Thyroid gland (tissue), 4 donors: ENCODE measurements around the gene ZNF423. TPM values are rescaled to one million over a fixed set of nuclear protein-coding genes. Genes with fewer than 3 reads are reported as not detected.
"Not testable (repeated sequence)": the region's sequence is repeated elsewhere in the genome, so short reads cannot be mapped to it uniquely, and the experiment has no call there.

ENCODE experiments used
- DNase-seq, 2 donors: peaks; one replicate each; pipeline ENCODE4 v3.0.0-alpha.2; 2019
- H3K27ac ChIP-seq, 3 donors: fragments of 200-600 bp; sonication (generic); 1 replicate in 2 of 3; 2 replicates in 1 of 3; pipeline ENCODE4 v1.5.1; 2016 to 2019; ENCODE audit warnings: mild to moderate bottlenecking in 1 of 3, moderate library complexity in 1 of 3
- H3K27me3 ChIP-seq: fragments of 200-600 bp; sonication (generic); one replicate; pipeline ENCODE4 v1.5.1; 2019
- H3K36me3 ChIP-seq, 2 donors: fragments of 200-600 bp; sonication (generic); one replicate each; pipeline ENCODE4 v1.5.1; 2016 to 2019
- H3K4me1 ChIP-seq, 2 donors: fragments of 200-600 bp; sonication (generic); one replicate each; pipeline ENCODE4 v1.5.1; 2017 to 2019
- H3K4me3 ChIP-seq, 3 donors: fragments of 200-600 bp; sonication (generic); replicated peaks in 1 of 3; 1 replicate in 2 of 3; 2 replicates in 1 of 3; pipeline ENCODE4 v1.5.1; 2016; ENCODE audit warnings: mild to moderate bottlenecking in 1 of 3
- H3K9me3 ChIP-seq: fragments of 200-600 bp; sonication (generic); one replicate; pipeline ENCODE4 v1.5.1; 2017
- POLR2A ChIP-seq, 2 donors: fragments of 450-650 bp; IDR thresholded peaks; one replicate each; pipeline ENCODE4 v1.6.1; 2017; ENCODE audit warnings: antibody characterized with exemption in 2 of 2, mild to moderate bottlenecking in 2 of 2, moderate library complexity in 1 of 2
- WGBS, 2 donors: methylation state at CpG; one replicate each; pipeline ENCODE4 v1.1.5; 2017; 5-methylcytosine and 5-hydroxymethylcytosine counted together
- intact Hi-C: fragments of 100-400 bp; cut with DNase I; formaldehyde crosslinking; loops from one replicate; pipeline ENCODE4 v1.15.1; 2023
- total RNA-seq, 4 donors: library from RNA; depleted of rRNA; stranded (reverse); fragments of >200 nt; gene quantifications; one replicate each; pipeline ENCODE4 v1.2.3, GENCODE V29; 2016
- TF ChIP-seq, protein P1 (sequence below), 6 experiments: fragments of 200-600 bp in 3 of 6; fragments of 450-650 bp in 3 of 6; sonication (generic) in 3 of 6; IDR thresholded peaks; one replicate each; pipeline ENCODE4 v1.5.1; 2016 to 2019; ENCODE audit warnings: antibody characterized with exemption in 6 of 6, mild to moderate bottlenecking in 2 of 6, inconsistent platforms in 1 of 6, moderate library complexity in 1 of 6

The ZNF423 gene
- total RNA-seq, 4 donors from 2014 or later: 7.4 to 10.0 (median 8.5) TPM

DNA sequence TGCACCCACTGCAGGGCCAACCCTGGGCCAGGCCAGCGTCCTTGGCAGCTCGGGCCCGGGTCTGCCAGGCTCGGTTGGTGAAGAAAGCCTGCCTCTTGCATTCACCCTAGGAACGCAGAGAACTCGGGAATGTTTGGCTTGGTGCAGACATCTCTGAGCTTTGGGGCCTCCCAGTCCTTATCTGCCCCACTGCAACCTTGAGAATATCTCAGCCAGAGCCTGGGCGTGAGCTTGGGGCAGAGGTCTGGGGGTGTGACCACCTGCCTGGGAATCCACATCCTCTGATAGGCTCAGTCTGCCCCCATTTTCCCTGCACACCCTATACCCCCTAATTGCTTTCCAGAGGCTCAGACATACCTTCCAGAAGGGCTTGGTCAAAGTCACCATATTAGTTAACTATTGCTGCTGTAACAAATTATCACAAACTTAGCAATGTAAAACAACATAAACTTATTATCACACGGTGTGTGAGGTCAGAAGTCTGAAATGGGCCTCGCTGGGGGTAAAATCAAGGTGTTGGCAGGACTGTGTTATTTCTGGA lies 30.7 kb upstream of the ZNF423 start:
- H3K27ac ChIP-seq: no peak overlapping the region
- H3K4me1 ChIP-seq: peaks cover 0 to 4% of the 10 kb centered on the region in 2 donors
- H3K4me3 ChIP-seq: no peak overlapping the region
- H3K27me3 ChIP-seq: no peaks in the 10 kb centered on the region
- TF ChIP-seq, protein P1, sequence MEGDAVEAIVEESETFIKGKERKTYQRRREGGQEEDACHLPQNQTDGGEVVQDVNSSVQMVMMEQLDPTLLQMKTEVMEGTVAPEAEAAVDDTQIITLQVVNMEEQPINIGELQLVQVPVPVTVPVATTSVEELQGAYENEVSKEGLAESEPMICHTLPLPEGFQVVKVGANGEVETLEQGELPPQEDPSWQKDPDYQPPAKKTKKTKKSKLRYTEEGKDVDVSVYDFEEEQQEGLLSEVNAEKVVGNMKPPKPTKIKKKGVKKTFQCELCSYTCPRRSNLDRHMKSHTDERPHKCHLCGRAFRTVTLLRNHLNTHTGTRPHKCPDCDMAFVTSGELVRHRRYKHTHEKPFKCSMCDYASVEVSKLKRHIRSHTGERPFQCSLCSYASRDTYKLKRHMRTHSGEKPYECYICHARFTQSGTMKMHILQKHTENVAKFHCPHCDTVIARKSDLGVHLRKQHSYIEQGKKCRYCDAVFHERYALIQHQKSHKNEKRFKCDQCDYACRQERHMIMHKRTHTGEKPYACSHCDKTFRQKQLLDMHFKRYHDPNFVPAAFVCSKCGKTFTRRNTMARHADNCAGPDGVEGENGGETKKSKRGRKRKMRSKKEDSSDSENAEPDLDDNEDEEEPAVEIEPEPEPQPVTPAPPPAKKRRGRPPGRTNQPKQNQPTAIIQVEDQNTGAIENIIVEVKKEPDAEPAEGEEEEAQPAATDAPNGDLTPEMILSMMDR (IDR thresholded peaks at IDR 0.05): no peak
- TF ChIP-seq POLR2A (IDR thresholded peaks at IDR 0.05): no peak
- DNase-seq: no peak
- H3K9me3 ChIP-seq: no peaks in the 10 kb centered on the region
- no peaks in the 10 kb centered on the region for H3K36me3 ChIP-seq
- 86 to 90% methylated on average over 8 to 9 of the region's 9 CpGs for WGBS, 2 donors
- intact Hi-C loops: no loop called here

DNA sequence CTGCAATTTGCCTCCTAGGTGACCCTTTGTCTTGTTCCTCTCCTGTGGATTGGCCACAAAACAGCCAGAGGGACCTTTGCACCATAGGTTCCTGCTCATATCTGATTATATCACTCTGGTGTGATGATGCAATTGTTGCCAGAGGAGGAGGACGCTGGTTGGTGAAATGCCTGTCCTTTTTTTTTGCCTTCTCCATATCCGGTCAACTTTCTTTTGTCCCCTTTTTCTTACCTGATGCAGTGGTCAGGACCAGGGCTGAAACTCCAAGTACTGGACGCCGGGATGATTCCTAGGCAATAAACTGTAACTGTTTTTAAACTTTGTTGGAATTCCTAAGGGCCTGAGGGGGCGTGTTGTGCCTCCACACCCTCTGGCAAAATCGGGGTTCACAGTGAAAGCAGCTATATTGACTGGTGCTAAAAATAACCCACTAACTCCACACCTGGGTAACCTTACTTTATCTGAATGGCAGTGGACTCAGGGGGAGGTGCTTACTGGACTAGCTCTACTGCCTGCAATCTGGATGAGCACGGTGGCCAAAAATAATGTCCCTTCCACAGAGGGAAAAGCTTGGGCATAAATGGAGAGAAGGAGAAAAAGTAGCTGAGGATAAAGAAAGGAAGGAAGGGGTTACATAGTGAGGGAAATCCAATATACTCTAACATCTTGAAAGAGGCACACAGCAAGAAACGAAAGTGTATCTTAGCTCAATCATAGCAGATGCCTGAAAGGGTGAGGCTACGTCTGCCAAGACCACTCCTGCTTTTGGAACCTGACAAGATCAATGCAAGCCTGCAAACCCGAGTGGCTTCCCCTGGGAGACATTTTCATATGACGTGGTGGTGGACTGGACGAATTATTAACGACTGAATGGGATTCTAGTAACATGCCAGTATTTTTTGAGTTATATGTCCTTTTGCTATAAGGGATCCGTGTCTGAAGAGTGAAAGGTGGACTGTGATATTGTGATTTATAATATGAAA lies 28.4 kb upstream of the ZNF423 start:
- H3K36me3 ChIP-seq: no peaks in the 10 kb centered on the region
- no peaks in the 10 kb centered on the region for H3K9me3 ChIP-seq
- H3K27me3 ChIP-seq: no peaks in the 10 kb centered on the region
- WGBS, 2 donors: 57 to 62% methylated on average over 14 of the region's 14 CpGs
- no peak for DNase-seq
- H3K4me3 ChIP-seq: no peak overlapping the region
- no peak overlapping the region for H3K27ac ChIP-seq
- intact Hi-C loops: no loop called here
- no peak for TF ChIP-seq POLR2A (IDR thresholded peaks at IDR 0.05)
- TF ChIP-seq, protein P1 (IDR thresholded peaks at IDR 0.05): no peak
- peaks cover 0 to 4% of the 10 kb centered on the region in 2 donors for H3K4me1 ChIP-seq

DNA sequence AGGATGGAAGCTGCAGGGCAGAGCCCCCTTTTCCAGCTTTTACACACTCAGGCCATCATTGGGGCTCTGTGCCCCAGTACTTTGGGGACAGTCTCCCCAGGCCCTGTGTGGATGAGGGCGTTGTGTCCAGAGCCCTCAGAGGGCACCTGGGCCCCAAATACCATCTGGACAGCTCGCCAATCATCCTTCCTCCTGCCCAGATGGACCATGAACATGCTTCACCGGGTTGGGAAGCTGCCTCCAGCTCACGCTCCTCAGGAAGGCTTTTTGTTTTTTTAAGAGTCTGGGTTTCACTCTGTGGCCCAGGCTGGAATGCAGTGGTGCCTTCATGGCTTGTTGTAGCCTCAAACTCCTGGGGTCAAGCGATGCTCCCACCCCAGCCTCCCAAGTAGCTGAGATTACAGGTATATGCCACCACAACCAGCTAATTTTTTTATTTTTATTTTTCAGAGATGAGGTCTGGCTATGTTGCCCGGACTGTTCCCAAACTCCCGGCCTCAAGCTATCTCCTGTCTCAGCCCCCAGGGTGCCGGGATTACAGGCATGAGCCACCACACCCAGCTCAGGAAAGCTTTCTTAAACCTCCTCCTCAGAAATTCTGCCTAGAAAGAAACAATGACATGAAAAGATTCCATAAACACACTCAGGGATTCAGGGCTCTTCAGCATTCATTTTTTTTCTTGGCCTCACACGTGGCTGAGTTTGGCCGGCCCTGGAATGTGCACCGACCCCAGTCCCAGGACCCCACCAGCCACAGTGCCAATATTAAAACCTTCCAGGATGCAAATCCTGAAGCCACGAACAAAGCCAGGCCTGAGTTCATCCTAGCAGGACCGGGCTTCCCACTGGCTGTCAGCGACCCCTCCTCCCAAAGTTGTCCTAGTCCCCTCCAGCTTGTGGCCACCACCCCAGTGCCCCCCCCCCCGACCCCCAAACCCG lies 27.4 kb upstream of the ZNF423 start:
- 59 to 61% methylated on average over 13 to 14 of the region's 16 CpGs for WGBS, 2 donors
- H3K36me3 ChIP-seq: no peaks in the 10 kb centered on the region
- H3K4me1 ChIP-seq: peaks cover 0 to 4% of the 10 kb centered on the region in 2 donors
- no peak overlapping the region for H3K27ac ChIP-seq
- H3K9me3 ChIP-seq: no peaks in the 10 kb centered on the region
- H3K27me3 ChIP-seq: no peaks in the 10 kb centered on the region
- TF ChIP-seq POLR2A (IDR thresholded peaks at IDR 0.05): no peak
- TF ChIP-seq, protein P1 (IDR thresholded peaks at IDR 0.05): no peak
- DNase-seq: no peak
- intact Hi-C loops: no loop called here
- no peak overlapping the region for H3K4me3 ChIP-seq

DNA sequence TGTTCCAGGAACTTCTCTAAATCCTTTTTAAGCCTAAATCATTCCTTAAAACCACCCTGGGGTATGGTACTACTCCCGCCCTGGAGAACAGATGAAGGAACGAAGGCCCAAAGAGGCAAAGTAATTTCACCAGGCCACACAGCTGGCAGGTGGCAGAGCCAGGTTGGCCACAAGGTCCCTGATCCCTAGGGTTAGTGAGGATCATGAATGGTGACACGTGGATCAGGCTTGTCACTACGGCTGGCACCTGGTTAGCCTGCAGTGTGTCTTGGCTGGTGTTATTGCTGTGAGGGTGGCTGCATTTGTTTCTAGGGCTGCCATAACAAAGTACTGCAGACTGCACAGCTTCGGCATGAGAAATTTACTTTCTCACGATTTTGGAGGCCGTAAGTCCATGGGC lies 26.0 kb upstream of the ZNF423 start:
- WGBS, 2 donors: 86 to 93% methylated on average over 6 to 7 of the region's 7 CpGs
- Histone ChIP-seq H3K9me3 (no peaks in the 10 kb centered on the region), H3K4me1 (peaks cover 0 to 4% of the 10 kb centered on the region in 2 donors), H3K4me3 (no peak overlapping the region), H3K27me3 (no peaks in the 10 kb centered on the region), H3K36me3 (no peaks in the 10 kb centered on the region), H3K27ac (no peak overlapping the region)
- intact Hi-C loops: no loop called here
- no peak for DNase-seq
- TF ChIP-seq POLR2A (IDR thresholded peaks at IDR 0.05): no peak
- TF ChIP-seq, protein P1 (IDR thresholded peaks at IDR 0.05): no peak

DNA sequence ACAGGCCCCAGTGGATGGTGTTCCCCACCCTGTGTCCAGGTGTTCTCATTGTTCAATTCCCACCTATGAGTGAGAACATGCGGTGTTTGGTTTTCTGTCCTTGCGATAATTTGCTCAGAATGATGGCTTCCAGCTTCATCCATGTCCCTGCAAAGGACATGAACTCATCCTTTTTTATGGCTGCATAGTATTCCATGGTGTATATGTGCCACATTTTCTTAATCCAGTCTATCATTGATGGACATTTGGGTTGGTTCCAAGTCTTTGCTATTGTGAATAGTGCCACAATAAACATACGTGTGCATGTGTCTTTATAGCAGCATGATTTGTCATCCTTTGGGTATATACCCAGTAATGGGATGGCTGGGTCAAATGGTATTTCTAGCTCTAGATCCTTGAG lies 22.6 kb upstream of the ZNF423 start:
- H3K4me1 ChIP-seq, H3K4me3 ChIP-seq, H3K36me3 ChIP-seq, DNase-seq, H3K27ac ChIP-seq, H3K9me3 ChIP-seq, intact Hi-C loops, H3K27me3 ChIP-seq: not testable (repeated sequence)
- 95 to 97% methylated on average over 3 of the region's 3 CpGs for WGBS, 2 donors
